IPS-NIHi7 (cell line): Measurements from ENCODE around the gene GRID2.

ENCODE experiments used
- DNase-seq: peaks from one replicate; pipeline ENCODE4 v3.0.0; 2012; ENCODE audit warnings: mixed read lengths; ENCODE audit errors: extremely low spot score

Gene GRID2

GRCh38 chr4:92961881-92962280 lies 658.1 kb downstream of the GRID2 start:
- DNase-seq, result no peak

DNA sequence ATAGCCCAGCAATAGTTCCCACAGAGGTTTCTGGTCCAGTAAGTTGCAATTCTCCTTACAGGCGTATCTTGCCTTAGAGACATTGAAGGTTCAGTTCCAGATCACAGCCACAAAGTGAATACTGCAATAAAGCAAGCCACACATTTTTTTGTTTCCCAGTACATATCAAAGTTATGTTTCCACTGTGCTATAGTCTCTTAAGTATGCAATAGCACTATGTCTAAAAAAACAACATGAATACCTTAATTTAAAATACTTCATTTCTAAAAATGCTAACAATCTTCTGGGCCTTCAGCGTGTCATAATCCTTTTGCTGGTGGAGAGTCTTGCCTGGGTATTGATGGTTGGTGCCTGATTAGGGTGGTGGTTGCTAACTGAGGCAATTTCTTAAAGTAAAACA lies 659.1 kb downstream of the GRID2 start:
- no peak for DNase-seq

GRCh38 chr4:92968556-92968955 lies 664.8 kb downstream of the GRID2 start:
- no peak for DNase-seq

- no peak for DNase-seq
Measured at GRCh38 chr4:92968996-92969395, 665.2 kb downstream of the GRID2 start.

GRCh38 chr4:92969650-92970379 lies 666.0 kb downstream of the GRID2 start:
- DNase-seq, result no peak

DNA sequence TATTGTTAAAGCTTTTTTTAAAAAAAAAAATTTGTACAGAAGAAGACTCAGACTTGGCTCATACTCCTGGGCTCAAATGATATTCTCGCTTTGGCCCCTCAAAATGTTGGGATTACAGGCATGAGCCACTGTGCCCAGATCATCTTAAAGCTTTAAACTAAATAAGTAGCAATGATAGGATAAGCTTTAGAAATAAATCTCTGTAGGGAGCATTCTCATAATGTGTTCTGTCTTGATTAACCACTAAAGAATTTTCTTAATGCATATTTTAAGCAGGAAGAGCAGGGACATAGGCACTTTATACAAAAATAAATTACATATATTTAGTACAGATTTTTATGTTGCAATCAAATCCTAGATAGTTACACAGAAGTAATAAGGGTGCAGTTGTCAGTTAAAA lies 667.2 kb downstream of the GRID2 start:
- no peak for DNase-seq

DNA sequence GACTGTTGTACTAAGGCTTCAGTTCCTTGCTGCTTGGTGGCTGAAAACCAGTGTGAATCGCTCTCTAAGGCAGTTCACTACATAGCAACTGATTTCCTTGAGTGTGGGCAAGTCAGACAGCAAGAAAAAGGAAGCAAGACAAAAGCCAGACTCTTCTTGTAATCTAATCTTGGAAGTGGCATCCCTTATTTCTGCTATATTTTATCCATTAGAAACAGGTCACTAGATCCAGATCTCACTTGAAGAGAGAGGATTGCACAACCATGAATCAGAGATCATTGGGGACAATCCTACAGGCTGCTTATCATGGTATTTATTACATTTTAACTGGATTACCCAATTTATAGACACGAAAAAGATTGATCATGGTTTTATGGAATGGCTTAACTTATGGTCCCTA lies 684.5 kb downstream of the GRID2 start:
- DNase-seq, result no peak

- DNase-seq, result no peak
Measured at GRCh38 chr4:92992758-92993157, 689.0 kb downstream of the GRID2 start.

GRCh38 chr4:92994727-92995126 lies 691.0 kb downstream of the GRID2 start:
- no peak for DNase-seq

DNA sequence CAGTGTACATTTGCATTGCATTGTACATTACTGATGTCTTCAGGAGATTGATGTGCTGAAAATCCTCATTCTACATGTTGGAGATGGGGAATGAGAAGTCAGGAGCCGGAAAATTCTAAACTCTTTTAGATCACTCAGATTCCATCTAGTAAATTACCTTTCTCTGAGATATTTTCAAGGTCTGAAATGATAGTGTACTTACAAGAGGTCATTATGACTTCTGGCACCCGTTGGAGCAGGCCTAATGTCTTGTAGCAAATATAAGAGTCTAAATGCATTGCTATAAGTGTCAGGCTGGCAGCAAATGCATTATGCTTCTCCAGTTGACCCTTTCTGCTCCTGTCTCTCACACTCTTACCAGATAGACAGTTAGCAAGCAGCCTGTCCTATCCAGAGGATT lies 692.8 kb downstream of the GRID2 start:
- DNase-seq, result no peak

- DNase-seq, result no peak
Measured at GRCh38 chr4:93000910-93001309, 697.1 kb downstream of the GRID2 start.

DNA sequence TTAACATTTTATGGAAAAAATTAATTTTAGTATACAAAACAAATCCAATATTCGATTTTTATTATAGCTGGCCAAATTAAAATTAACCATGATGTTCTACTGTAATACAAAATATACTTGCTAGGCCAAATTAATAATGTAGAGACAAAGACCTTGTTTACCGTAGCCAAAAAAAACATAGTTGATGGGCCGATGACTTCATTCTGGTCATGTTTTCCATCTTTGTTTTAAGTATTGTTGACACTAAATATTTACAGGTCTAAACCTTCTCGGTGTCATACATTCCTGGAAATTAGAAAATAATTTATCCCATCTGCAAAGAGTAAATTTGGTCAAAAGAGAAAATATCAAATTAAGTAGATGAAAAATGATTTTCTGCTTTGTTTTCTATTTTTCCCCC lies 698.5 kb downstream of the GRID2 start:
- DNase-seq, result no peak

DNA sequence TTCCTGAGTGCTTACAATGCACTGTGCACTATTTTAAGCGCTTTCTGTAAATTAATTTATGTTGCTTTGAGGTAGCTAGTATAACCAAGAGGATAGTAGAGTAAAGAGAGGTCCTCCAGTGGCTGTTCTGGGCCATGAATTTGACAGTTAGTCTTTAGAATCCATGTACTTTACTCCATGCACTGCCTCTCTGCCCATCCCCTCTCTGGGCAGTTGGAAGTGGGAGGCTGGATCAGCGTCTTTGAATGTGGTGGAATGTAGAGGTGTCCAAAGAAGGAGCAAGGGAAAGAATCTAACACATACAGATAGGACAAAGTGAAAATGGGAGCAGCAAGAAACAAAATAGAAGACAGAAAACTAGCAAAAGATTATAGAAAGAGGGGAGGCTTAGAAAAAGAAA lies 712.6 kb downstream of the GRID2 start:
- DNase-seq, result no peak

DNA sequence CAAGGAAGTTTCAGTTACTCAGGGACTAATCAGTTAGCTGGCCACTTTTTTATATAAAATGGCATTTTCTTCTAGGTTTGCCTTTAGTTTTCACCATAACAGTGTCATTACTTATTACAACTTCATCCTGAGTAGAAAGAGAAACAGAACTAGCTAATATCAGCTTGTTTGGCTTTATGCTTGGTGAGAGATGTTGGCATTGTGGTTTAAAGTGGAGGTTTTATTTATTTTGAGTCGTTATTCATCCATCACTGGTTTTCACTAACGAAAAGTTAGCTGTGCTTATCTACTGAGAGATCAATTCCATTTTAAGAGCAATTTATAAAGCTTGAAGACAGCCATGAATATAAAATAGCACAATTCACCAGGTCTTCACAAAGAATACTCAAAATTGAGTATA lies 714.5 kb downstream of the GRID2 start:
- no peak for DNase-seq

DNA sequence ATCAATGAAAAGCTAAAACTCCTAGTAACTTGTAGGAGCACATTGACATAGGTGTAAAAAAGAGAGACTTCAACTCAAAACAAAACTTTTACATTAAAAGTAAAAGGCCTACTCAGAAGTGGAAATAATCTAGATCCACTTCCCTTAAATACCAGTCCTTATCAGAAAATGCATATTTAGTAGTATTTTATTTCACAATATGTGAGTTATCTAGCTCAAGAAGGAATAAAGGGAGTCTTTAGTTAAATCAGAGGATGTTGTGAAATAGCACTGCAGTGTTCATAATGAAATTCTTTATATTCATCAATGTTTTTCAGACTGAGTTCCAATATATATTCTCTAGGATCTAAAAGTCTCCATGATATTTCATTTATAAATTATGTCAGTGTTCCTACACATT lies 715.0 kb downstream of the GRID2 start:
- DNase-seq, result no peak

- no peak for DNase-seq
Measured at GRCh38 chr4:93029769-93030168, 726.0 kb downstream of the GRID2 start.

DNA sequence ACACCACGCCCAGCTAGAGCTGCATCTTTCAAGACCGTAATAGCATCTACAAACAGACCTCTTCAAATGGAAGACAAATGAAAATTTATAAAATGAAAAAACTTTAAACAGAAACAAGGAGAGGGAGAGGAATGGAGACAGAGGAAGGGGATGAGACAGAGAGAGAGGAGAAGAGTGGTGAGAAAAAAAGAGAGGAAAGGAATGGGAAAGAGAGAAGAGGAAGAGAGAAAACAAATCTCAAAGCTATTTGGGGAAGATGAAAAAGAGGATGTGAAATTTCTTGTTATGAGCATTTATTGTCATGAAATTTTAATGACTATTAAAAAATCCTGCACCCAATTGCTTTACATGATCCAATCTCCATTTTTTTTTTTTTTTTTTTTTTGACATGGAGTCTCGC lies 726.9 kb downstream of the GRID2 start:
- DNase-seq, result no peak

- DNase-seq, result no peak
Measured at GRCh38 chr4:93031431-93032098, 727.8 kb downstream of the GRID2 start.

- DNase-seq, result no peak
Measured at GRCh38 chr4:93042746-93043145, 739.0 kb downstream of the GRID2 start.

- DNase-seq, result no peak
Measured at GRCh38 chr4:93053140-93053539, 749.4 kb downstream of the GRID2 start.

DNA sequence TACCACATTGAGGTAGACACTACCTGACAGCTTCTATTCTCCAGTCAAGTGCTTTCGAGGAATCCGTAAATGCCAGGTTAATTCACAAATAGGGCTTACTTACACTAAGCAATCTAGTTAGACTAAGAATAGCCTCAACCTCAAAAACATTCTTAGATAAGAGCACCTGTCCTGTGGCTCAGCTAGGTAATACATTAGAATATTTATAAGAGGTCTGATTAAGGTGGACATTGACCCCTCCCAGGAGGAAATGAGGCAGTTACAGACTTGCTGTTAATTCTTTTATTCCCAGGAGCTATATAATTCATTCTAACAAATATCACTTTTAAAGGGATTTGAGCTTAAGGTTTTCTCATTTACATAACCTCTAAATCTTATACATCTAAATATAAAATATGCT lies 758.1 kb downstream of the GRID2 start:
- no peak for DNase-seq

GRCh38 chr4:93063325-93063724 lies 759.6 kb downstream of the GRID2 start:
- no peak for DNase-seq

DNA sequence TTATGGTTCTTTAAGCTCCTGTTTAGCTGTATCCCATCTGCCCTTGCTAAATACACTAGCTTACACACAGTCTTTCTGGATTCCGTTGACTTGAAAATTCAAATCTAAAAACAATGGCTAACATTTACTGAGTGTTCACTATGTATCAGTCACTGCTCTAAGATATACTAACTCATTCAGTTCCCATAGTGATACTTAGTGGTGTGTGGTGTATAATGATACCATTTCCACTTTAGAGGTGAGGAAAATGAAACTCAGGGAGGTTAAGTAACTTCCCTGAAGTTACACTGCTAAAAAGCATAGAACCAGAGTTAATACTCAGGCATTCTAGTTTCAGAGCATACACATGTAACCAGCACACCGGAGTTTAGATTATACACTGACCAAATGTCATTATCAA lies 762.0 kb downstream of the GRID2 start:
- no peak for DNase-seq

GRCh38 chr4:93066749-93067148 lies 763.0 kb downstream of the GRID2 start:
- no peak for DNase-seq
